Measurements from ENCODE around the gene NKD1. TPM values are rescaled to one million over a fixed set of nuclear protein-coding genes. Genes with fewer than 3 reads are reported as not detected.
A peak's percentile ranks its signal among the peaks of the same experiment; 100 is the strongest.

Gene NKD1
- total RNA-seq, 1 donor from 2014 or later: 3.9 TPM

DNA sequence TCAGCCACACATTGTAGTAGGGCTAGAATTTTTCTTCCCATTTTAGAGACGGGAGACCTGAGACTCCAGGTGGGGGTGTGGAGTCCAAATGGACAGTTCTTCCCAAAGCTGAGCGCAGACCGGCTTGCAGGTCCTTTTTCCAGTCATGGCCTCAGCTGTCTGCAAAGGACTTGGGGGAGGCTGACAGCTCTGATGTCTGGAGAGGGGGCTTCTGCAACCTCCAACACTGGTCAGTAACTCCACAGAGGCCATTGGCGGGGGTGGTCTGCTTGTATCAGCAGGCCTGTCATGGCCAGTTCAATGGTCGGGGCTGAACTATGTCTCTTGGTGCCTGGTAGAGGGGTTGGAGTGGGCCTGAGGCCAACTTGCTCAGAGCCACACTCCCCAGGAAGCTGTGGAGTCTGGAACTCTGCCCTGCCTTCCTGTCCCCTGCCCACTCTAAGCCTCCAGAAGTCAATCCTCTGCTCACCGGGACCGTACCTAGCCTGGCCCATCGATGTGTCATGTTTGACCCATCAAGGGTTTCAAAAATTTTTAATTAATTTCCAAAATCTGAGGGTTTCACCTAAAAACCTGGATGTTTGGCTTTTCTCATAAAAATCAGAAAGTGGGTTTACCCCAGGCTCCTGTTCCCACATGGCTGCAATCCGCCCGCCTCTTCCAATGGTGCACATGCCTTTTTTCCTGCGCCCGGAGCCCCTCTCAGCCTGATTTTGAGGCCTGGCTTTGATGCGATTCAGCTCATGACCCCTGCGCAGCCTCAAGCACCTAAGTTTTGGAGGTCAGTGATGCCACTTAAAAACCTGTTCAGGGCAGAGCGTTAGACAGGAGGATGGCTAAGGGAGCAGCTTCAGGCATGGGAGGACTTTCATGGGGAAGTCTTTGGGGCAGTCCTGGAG is 93.0 kb downstream of the NKD1 start:
- no peak for ATAC-seq
- no peak for DNase-seq (ENCODE audit: low spot score)

- no peak for ATAC-seq
- DNase-seq (ENCODE audit: low spot score): no peak
Measured at GRCh38 chr16:50641818-50642187, 93.6 kb downstream of the NKD1 start.

DNA sequence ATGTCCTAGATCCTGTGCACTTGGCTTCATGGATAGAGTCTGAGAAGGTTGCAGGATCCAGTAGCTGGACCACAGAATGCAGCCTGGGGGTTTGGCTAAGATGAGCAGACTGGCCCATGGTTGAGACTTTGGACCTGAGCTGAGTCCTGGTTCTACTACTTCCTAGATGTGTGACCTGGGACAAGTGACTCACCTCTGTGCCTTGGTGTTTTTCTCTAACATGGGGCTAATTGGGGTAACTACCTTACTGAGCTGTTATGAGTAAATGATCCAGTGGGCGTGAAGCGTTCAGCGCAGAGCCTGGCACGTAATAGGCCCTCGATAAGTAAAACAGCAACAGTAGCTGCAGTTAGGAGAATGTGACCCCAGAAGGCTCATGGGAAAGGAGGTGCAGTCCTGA is 94.2 kb downstream of the NKD1 start:
- ATAC-seq (no peak), DNase-seq (ENCODE audit: low spot score) (no peak)

DNA sequence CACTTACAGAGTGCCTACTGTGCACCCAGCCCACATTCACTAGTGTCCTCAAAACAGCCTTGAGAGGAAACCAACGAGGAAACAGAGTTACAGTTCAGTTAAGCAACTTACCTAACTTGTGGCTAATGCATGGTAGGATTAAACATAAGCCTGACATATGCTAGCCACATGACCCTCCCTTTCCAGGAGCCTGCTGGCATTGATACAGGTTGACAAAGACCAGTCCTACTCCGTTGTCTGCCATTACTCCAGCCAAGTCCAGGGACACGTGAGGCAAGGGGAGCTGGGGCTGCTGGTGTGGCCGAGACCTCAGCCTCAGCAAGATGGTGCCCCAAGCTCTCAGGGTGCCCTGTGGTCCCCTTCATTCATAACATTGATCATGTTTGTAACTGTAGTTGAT is 95.0 kb downstream of the NKD1 start:
- ATAC-seq (no peak), DNase-seq (ENCODE audit: low spot score) (no peak)

GRCh38 chr16:50644245-50644644 is 96.0 kb downstream of the NKD1 start:
- no peak for DNase-seq (ENCODE audit: low spot score)
- ATAC-seq: no peak

DNA sequence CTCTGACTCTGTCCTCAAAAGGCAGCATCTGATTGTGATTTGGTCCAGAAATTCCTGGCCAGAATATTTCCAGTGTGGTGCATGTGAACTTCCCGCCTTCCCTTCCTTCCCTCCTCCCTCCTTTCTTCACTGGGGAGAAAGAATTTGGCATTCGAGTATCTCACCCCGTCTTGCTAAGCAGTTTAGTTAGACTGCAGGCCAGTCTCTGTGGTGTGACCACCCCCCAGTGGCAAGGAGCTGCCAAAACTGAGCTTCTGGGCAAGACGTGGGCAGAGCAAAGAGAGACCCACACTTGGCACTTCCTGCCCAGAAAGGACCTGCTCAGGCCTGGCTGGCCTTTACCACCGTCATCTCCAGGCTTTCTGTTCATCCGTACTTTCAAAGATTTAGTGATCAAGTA is 96.5 kb downstream of the NKD1 start:
- no peak for DNase-seq (ENCODE audit: low spot score)

DNA sequence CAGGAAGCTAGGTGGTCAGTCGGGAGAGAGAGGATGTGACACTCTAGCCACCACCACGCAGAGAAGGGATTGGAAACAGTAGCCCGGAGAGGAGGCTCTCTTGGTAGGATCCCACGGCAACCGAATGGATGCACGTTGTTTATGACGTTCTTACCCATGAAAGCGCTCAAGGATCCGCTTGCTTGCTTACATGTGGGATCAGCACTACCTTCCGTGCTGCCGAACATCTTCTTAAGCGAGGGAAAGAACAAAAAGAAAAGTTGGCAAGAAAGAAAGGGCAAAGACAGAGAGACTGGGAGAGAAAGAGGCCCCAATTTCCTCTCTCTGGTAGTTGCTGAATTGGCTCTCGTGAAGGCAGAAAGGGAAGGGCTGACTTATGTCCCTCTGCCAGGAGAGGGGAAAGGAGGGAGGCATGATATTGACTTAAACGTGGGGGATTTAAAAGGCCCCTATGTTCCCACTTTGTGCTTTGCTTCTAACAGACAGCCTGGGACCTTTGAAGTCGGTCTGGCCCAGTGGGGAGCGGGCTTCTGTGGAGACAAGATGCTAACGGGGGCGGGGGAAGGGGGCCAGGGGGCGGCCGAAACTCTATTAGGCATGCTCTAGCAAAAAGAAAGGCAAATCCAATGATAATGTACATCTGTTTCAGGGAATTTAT is 97.5 kb downstream of the NKD1 start:
- no peak for ATAC-seq
- DNase-seq (ENCODE audit: low spot score): no peak

More for the DNA sequence above, 96.5 kb downstream of the NKD1 start:
- peak; percentile 84 for ATAC-seq

GRCh38 chr16:50646345-50646744 is 98.1 kb downstream of the NKD1 start:
- DNase-seq (ENCODE audit: low spot score) (no peak), ATAC-seq (no peak)

DNA sequence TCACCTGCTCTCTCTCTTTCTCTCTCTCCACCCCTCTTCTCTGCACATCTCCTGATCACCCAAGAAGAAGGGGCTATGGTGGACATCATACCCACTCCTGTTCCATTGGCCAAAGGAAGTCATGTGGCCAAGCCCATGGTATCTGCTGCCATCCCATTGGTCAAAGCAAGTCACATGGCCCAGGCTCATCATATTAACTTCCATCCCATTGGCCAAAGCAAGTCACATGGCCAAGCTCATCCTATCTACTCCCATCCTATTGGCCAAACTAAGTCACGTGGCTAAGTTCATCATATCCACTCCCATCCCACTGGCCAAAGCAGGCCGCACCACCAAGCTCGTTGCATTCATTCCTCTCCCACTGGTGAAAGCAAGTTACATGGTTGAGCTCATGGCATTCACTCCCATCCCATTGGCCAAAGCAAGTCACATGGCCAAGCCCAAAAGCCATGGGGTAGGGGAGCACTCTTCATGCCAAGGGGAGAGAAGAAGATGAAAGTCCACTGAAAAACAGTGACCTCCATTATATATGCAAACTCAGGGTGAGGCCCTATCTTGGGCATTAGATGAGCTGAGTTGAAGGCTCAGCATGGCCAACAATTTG is 103.7 kb downstream of the NKD1 start:
- DNase-seq (ENCODE audit: low spot score) (no peak), ATAC-seq (no peak)

GRCh38 chr16:50652836-50653425 is 104.7 kb downstream of the NKD1 start:
- ATAC-seq: no peak
- DNase-seq (ENCODE audit: low spot score): no peak

DNA sequence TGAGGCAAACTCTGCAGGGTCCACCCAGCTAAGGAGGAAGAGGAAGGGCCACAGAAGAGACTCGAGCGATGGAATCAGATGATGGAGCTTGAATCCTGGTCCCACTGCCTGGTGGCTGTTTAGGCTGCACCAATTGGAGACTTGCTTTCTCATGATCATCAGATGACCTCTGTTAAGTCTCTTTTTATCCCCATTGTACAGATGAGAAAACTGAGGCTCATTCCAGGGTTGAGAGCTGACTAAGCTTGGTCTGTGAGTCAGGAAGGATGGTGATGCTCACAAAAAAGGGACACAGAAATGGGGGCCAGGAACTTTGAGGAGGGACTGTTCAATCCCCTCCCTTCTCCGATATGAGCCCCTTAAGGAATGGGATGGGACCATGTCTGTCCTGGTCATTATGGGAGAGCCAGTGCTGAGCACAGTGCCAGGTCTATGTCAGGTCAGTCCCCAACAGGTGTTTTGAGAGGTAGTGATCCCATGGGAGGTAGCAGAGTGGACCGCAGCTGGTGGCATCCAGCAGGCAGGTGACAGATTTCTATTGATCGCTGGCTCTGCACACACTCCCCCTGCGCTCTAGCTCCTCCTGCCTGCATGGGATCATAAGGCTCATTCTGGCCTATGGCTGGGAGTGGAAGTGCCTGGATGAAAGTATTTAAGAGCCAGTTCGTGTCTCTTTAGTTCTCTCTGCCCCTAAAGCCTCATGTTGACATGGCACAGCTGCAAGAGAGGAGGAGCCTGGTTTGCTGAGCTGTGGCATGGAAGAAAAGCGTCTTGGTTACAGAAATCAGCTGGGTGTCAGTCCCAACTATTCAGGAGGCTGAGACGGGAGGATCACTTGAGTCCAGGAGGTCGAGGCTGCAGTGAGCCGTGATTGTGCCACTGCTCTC is 105.7 kb downstream of the NKD1 start:
- ATAC-seq (peak; percentile 70), DNase-seq (ENCODE audit: low spot score) (no peak)

DNA sequence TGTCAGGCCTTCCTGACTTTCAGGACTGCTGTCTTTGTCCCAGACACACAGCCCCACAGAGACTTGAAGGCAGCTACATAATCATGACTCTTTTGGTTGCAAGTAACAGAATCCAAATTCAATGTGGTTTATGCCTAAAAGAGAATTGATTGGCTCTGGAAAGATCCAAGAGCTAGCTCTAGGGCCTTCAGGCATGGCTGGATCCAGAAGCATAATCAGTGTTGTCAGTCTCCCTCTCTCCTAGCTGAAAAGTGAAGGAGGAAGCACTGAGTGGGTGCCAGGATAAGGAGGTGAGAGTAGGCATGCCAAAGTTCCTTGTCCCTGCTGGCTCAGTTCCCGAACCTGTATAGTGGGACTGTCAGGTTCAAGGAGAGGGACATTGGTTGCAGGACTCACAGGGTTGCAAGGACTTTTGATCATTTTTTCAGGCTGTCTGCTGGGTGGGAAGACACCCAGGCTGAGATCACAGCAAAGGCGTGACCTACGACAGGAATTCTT is 107.4 kb downstream of the NKD1 start:
- DNase-seq (ENCODE audit: low spot score) (no peak), ATAC-seq (no peak)

- no peak for ATAC-seq
Measured at GRCh38 chr16:50657241-50657640, 109.0 kb downstream of the NKD1 start.

GRCh38 chr16:50659806-50660205 is 111.6 kb downstream of the NKD1 start:
- ATAC-seq: no peak
- no peak for DNase-seq (ENCODE audit: low spot score)

More at GRCh38 chr16:50657241-50657640, 109.0 kb downstream of the NKD1 start:
- no peak for DNase-seq (ENCODE audit: low spot score)

GRCh38 chr16:50662306-50662940 is 114.2 kb downstream of the NKD1 start:
- ATAC-seq (no peak), DNase-seq (ENCODE audit: low spot score) (no peak)

- no peak for ATAC-seq
- no peak for DNase-seq (ENCODE audit: low spot score)
Measured at GRCh38 chr16:50664270-50664669, 116.1 kb downstream of the NKD1 start.

DNA sequence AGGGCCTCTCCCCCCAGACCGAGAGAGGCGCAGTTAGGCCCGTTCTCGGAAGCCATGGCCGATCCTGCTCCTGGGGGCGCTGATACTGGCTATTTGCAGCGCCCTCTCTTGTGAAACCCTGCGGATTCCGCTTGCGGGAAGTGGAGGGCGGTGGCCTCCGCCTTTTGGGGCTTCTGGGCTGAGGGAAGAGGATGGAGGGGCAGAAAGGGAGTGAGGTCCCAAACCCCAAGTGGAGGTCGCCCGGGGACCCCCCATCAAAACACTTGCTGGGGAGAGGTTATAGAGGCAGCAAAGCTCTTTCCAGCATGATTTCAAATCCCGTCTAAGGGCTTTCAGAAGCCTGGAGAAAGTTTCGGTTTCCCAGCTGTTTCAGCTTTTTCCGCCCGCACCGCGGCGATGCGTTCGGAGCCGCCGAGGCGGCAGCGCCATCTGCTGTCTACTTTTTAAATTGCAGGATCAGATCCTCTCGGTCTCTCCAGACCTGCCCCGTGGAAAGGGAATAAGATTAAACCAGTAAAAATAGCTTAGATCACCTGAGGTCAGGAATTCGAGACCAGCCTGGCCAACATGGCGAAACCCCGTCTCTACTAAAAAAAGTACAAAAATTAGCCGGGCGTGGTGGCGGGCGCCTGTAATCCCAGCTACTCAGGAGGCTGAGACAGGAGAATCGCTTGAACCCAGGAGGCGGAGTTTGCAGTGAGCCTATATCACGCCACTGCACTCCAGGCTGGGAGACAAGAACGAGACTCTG is 117.1 kb downstream of the NKD1 start:
- peak; percentile 82 for DNase-seq (ENCODE audit: low spot score)
- peak; percentile 84 for ATAC-seq

GRCh38 chr16:50666658-50667496 is 118.7 kb downstream of the NKD1 start:
- no peak for ATAC-seq

More at GRCh38 chr16:50666658-50667496, 118.7 kb downstream of the NKD1 start:
- DNase-seq (ENCODE audit: low spot score): no peak

Data from left lobe of liver (tissue), 2 donors.